HepG2 (cell line): Measurements from ENCODE around the gene PCYOX1L.

Experiments used
- ASH2L ChIP-seq: fragments of 300-600, 200-600 bp; sonication (generic); IDR thresholded peaks from 2 replicates; pipeline ENCODE4 v1.7.0; 2017; ENCODE audit warnings: low read depth, mild to moderate bottlenecking, moderate library complexity, mixed read lengths, low read length; ENCODE audit not compliant: insufficient read length
- CTCF ChIP-seq: sonication (generic); formaldehyde crosslinking; IDR thresholded peaks from 2 replicates; pipeline ENCODE4 v1.5.0; 2020; ENCODE audit warnings: mild to moderate bottlenecking, missing genetic modification reagents, moderate library complexity
- JUND ChIP-seq: sonication (generic); formaldehyde crosslinking; IDR thresholded peaks from 2 replicates; pipeline ENCODE4 v1.8.0; 2022; ENCODE audit warnings: mild to moderate bottlenecking, missing genetic modification reagents
- POLR2AphosphoS5 ChIP-seq: IDR thresholded peaks from 2 replicates; pipeline ENCODE4 v1.6.1; 2012; ENCODE audit warnings: low read depth, low read length
- TRAFD1 ChIP-seq: sonication (generic); formaldehyde crosslinking; IDR thresholded peaks from 2 replicates; pipeline ENCODE4 v1.5.1; 2020; ENCODE audit warnings: missing genetic modification reagents, mild to moderate bottlenecking, borderline replicate concordance
- ZBTB34 ChIP-seq: sonication (generic); formaldehyde crosslinking; IDR thresholded peaks from 2 replicates; pipeline ENCODE4 v1.8.0; 2022; ENCODE audit warnings: mild to moderate bottlenecking, missing genetic modification reagents
- ZBTB8A ChIP-seq: sonication (generic); formaldehyde crosslinking; IDR thresholded peaks from 2 replicates; pipeline ENCODE4 v1.4.0; 2020; ENCODE audit warnings: mild to moderate bottlenecking, low read depth, missing genetic modification reagents, borderline replicate concordance

GRCh38 chr5:149400304-149400703 is 42.5 kb downstream of the PCYOX1L start:
- TF ChIP-seq ZBTB8A (CRISPR knock-in tag) (no peak), POLR2AphosphoS5 (no peak), JUND (CRISPR knock-in tag) (no peak), ASH2L (no peak), TRAFD1 (no peak), ZBTB34 (CRISPR knock-in tag) (no peak), CTCF (0 out of 2 replicates have a peak, but pooled peaks have one; percentile 5)
